ENCODE measurements around the gene SV2B. TPM values are rescaled to one million over a fixed set of nuclear protein-coding genes. Genes with fewer than 3 reads are reported as not detected.
A peak's percentile ranks its signal among the peaks of the same experiment; 100 is the strongest.

Gene SV2B
- total and polyA plus RNA-seq, 9 donors: 2.6 to 4.6 (median 3.1) TPM

- no peak overlapping the region for H3K27ac ChIP-seq (ENCODE audit: low read length)
- WGBS (ENCODE audit: insufficient coverage): 67% methylated on average over 1 of the region's 7 CpGs
- peak; percentile 41 for DNase-seq
- no peaks in the 10 kb centered on the region for H3K4me1 ChIP-seq (ENCODE audit: control insufficient read depth, insufficient read depth, low read length)
- no peaks in the 10 kb centered on the region for H3K9me3 ChIP-seq (replicated peaks; ENCODE audit: control insufficient read depth, low read depth, low read length)
- H3K4me3 ChIP-seq (ENCODE audit: low read length): no peak overlapping the region
- H3K36me3 ChIP-seq (ENCODE audit: control insufficient read depth, insufficient read depth, low read length): no peaks in the 10 kb centered on the region
- no peaks in the 10 kb centered on the region for H3K27me3 ChIP-seq (ENCODE audit: control insufficient read depth, insufficient read depth, low read length)
Observed at GRCh38 chr15:91224755-91225380, 124.8 kb downstream of the SV2B start.

- Histone ChIP-seq H3K4me3 (ENCODE audit: low read length) (no peak overlapping the region), H3K9me3 (replicated peaks; ENCODE audit: control insufficient read depth, low read depth, low read length) (no peaks in the 10 kb centered on the region), H3K4me1 (ENCODE audit: control insufficient read depth, insufficient read depth, low read length) (no peaks in the 10 kb centered on the region), H3K27ac (ENCODE audit: low read length) (no peak overlapping the region), H3K27me3 (ENCODE audit: control insufficient read depth, insufficient read depth, low read length) (no peaks in the 10 kb centered on the region), H3K36me3 (ENCODE audit: control insufficient read depth, insufficient read depth, low read length) (no peaks in the 10 kb centered on the region)
- DNase-seq: no peak
- no CpG with 5 or more reads among the region's 5 CpGs for WGBS (ENCODE audit: insufficient coverage)
Observed at GRCh38 chr15:91225741-91226140, 125.7 kb downstream of the SV2B start.

GRCh38 chr15:91227117-91227516 is 127.1 kb downstream of the SV2B start:
- H3K9me3 ChIP-seq (replicated peaks; ENCODE audit: control insufficient read depth, low read depth, low read length): no peaks in the 10 kb centered on the region
- H3K27me3 ChIP-seq (ENCODE audit: control insufficient read depth, insufficient read depth, low read length): no peaks in the 10 kb centered on the region
- DNase-seq: no peak
- no peaks in the 10 kb centered on the region for H3K4me1 ChIP-seq (ENCODE audit: control insufficient read depth, insufficient read depth, low read length)
- no peaks in the 10 kb centered on the region for H3K36me3 ChIP-seq (ENCODE audit: control insufficient read depth, insufficient read depth, low read length)
- 65% methylated on average over 2 of the region's 3 CpGs for WGBS (ENCODE audit: insufficient coverage)
- no peak overlapping the region for H3K4me3 ChIP-seq (ENCODE audit: low read length)
- H3K27ac ChIP-seq (ENCODE audit: low read length): no peak overlapping the region

- Histone ChIP-seq H3K9me3 (replicated peaks; ENCODE audit: control insufficient read depth, low read depth, low read length) (no peaks in the 10 kb centered on the region), H3K4me3 (ENCODE audit: low read length) (no peak overlapping the region), H3K4me1 (ENCODE audit: control insufficient read depth, insufficient read depth, low read length) (no peaks in the 10 kb centered on the region), H3K27ac (ENCODE audit: low read length) (no peak overlapping the region), H3K27me3 (ENCODE audit: control insufficient read depth, insufficient read depth, low read length) (no peaks in the 10 kb centered on the region), H3K36me3 (ENCODE audit: control insufficient read depth, insufficient read depth, low read length) (no peaks in the 10 kb centered on the region)
- no peak for DNase-seq
- WGBS (ENCODE audit: insufficient coverage): no CpG with 5 or more reads among the region's 5 CpGs
Observed at GRCh38 chr15:91227766-91228165, 127.7 kb downstream of the SV2B start.

- no peak overlapping the region for H3K27ac ChIP-seq (ENCODE audit: low read length)
- no peaks in the 10 kb centered on the region for H3K4me1 ChIP-seq (ENCODE audit: control insufficient read depth, insufficient read depth, low read length)
- H3K36me3 ChIP-seq (ENCODE audit: control insufficient read depth, insufficient read depth, low read length): no peaks in the 10 kb centered on the region
- no peaks in the 10 kb centered on the region for H3K9me3 ChIP-seq (replicated peaks; ENCODE audit: control insufficient read depth, low read depth, low read length)
- H3K4me3 ChIP-seq (ENCODE audit: low read length): no peak overlapping the region
- 71% methylated on average over 3 of the region's 3 CpGs for WGBS (ENCODE audit: insufficient coverage)
- H3K27me3 ChIP-seq (ENCODE audit: control insufficient read depth, insufficient read depth, low read length): no peaks in the 10 kb centered on the region
- no peak for DNase-seq
Observed at GRCh38 chr15:91228383-91228782, 128.3 kb downstream of the SV2B start.

GRCh38 chr15:91228890-91229289 is 128.8 kb downstream of the SV2B start:
- no peak for DNase-seq
- 87% methylated on average over 6 of the region's 9 CpGs for WGBS (ENCODE audit: insufficient coverage)

GRCh38 chr15:91231703-91232102 is 131.6 kb downstream of the SV2B start:
- H3K9me3 ChIP-seq (replicated peaks; ENCODE audit: control insufficient read depth, low read depth, low read length): no peaks in the 10 kb centered on the region
- no peak for DNase-seq
- H3K27ac ChIP-seq (ENCODE audit: low read length): no peak overlapping the region
- no peak overlapping the region for H3K4me3 ChIP-seq (ENCODE audit: low read length)
- 48% methylated on average over 5 of the region's 6 CpGs for WGBS (ENCODE audit: insufficient coverage)
- H3K4me1 ChIP-seq (ENCODE audit: control insufficient read depth, insufficient read depth, low read length): no peaks in the 10 kb centered on the region
- H3K27me3 ChIP-seq (ENCODE audit: control insufficient read depth, insufficient read depth, low read length): no peaks in the 10 kb centered on the region
- H3K36me3 ChIP-seq (ENCODE audit: control insufficient read depth, insufficient read depth, low read length): no peaks in the 10 kb centered on the region

More at GRCh38 chr15:91228890-91229289, 128.8 kb downstream of the SV2B start:
- Histone ChIP-seq H3K27ac (ENCODE audit: low read length) (no peak overlapping the region), H3K27me3 (ENCODE audit: control insufficient read depth, insufficient read depth, low read length) (no peaks in the 10 kb centered on the region), H3K4me1 (ENCODE audit: control insufficient read depth, insufficient read depth, low read length) (no peaks in the 10 kb centered on the region), H3K9me3 (replicated peaks; ENCODE audit: control insufficient read depth, low read depth, low read length) (no peaks in the 10 kb centered on the region), H3K4me3 (ENCODE audit: low read length) (no peak overlapping the region), H3K36me3 (ENCODE audit: control insufficient read depth, insufficient read depth, low read length) (no peaks in the 10 kb centered on the region)

GRCh38 chr15:91234759-91235158 is 134.7 kb downstream of the SV2B start:
- H3K36me3 ChIP-seq (ENCODE audit: control insufficient read depth, insufficient read depth, low read length): no peaks in the 10 kb centered on the region
- no peak overlapping the region for H3K27ac ChIP-seq (ENCODE audit: low read length)
- no peaks in the 10 kb centered on the region for H3K9me3 ChIP-seq (replicated peaks; ENCODE audit: control insufficient read depth, low read depth, low read length)
- no peak for DNase-seq
- H3K4me1 ChIP-seq (ENCODE audit: control insufficient read depth, insufficient read depth, low read length): no peaks in the 10 kb centered on the region
- no peaks in the 10 kb centered on the region for H3K27me3 ChIP-seq (ENCODE audit: control insufficient read depth, insufficient read depth, low read length)
- no peak overlapping the region for H3K4me3 ChIP-seq (ENCODE audit: low read length)
- 90% methylated on average over 2 of the region's 2 CpGs for WGBS (ENCODE audit: insufficient coverage)

GRCh38 chr15:91235376-91235775 is 135.3 kb downstream of the SV2B start:
- no peaks in the 10 kb centered on the region for H3K27me3 ChIP-seq (ENCODE audit: control insufficient read depth, insufficient read depth, low read length)
- no peak for DNase-seq
- no peak overlapping the region for H3K4me3 ChIP-seq (ENCODE audit: low read length)
- no peaks in the 10 kb centered on the region for H3K9me3 ChIP-seq (replicated peaks; ENCODE audit: control insufficient read depth, low read depth, low read length)
- WGBS (ENCODE audit: insufficient coverage): 17% methylated on average over 1 of the region's 3 CpGs
- H3K27ac ChIP-seq (ENCODE audit: low read length): no peak overlapping the region
- H3K36me3 ChIP-seq (ENCODE audit: control insufficient read depth, insufficient read depth, low read length): no peaks in the 10 kb centered on the region
- H3K4me1 ChIP-seq (ENCODE audit: control insufficient read depth, insufficient read depth, low read length): no peaks in the 10 kb centered on the region

- H3K27me3 ChIP-seq (ENCODE audit: control insufficient read depth, insufficient read depth, low read length): peaks cover 2% of the 10 kb centered on the region
- peak; percentile 47 for DNase-seq
- no peaks in the 10 kb centered on the region for H3K4me1 ChIP-seq (ENCODE audit: control insufficient read depth, insufficient read depth, low read length)
- 71% methylated on average over 4 of the region's 5 CpGs for WGBS (ENCODE audit: insufficient coverage)
- H3K4me3 ChIP-seq (ENCODE audit: low read length): no peak overlapping the region
- H3K36me3 ChIP-seq (ENCODE audit: control insufficient read depth, insufficient read depth, low read length): no peaks in the 10 kb centered on the region
- H3K9me3 ChIP-seq (replicated peaks; ENCODE audit: control insufficient read depth, low read depth, low read length): no peaks in the 10 kb centered on the region
- no peak overlapping the region for H3K27ac ChIP-seq (ENCODE audit: low read length)
Observed at GRCh38 chr15:91237445-91237844, 137.4 kb downstream of the SV2B start.

Measured in muscle of leg (tissue), 11 donors.